Endothelial cell of umbilical vein (primary cell): ENCODE results near the gene SCN3B. TPM values are rescaled to one million over a fixed set of nuclear protein-coding genes. Genes with fewer than 3 reads are reported as not detected.

ENCODE experiments used
- BruUV-seq: library from RNA; stranded (reverse); fragments of 400-500 nt; replicated peaks from 2 replicates; lab custom pipeline; 2021; lab: Mats Ljungman, UMichigan
- CTCF ChIA-PET: fragments of 300-600, 350-600 bp; sonication (Branson Sonifier 250); formaldehyde crosslinking; loops from one replicate; lab custom pipeline; 2021; ENCODE audit warnings: antibody characterized with exemption, inconsistent platforms; lab: Charles Lee
- POLR2A ChIA-PET: fragments of 300-600, 350-600 bp; sonication (Branson Sonifier 250); formaldehyde crosslinking; loops from one replicate; lab custom pipeline; 2021; ENCODE audit warnings: antibody characterized with exemption, inconsistent platforms; lab: Charles Lee
- DNase-seq: peaks from one replicate; pipeline ENCODE4 v3.0.0-alpha.2; 2011; ENCODE audit warnings: low read depth, low spot score
- FAIRE-seq: peaks from 2 replicates; lab custom pipeline; 2011; peaks lifted over from hg19 to GRCh38; lab: Jason Lieb, UNC
- H2AFZ ChIP-seq: 2 replicates; pipeline ENCODE4 v1.6.0; 2012; ENCODE audit warnings: low read depth, low read length, control low read depth, inconsistent platforms
- H3K27ac ChIP-seq: 2 replicates; pipeline ENCODE4 v1.5.1; 2011; ENCODE audit warnings: low read depth, mild to moderate bottlenecking, control low read depth, low read length, moderate library complexity; ENCODE audit not compliant: insufficient read depth
- H3K27me3 ChIP-seq, 2 experiments: 2 replicates each; pipeline versions ENCODE4 v1.6.0 to v1.6.1; 2011; ENCODE audit warnings: low read length in 2 of 2, mixed read lengths in 1 of 2; ENCODE audit not compliant: control insufficient read depth in 2 of 2, insufficient read depth in 2 of 2
- H3K36me3 ChIP-seq, 2 experiments: 2 replicates in 1 of 2; 3 replicates in 1 of 2; pipeline ENCODE4 v1.5.1; 2011; ENCODE audit warnings: low read length in 2 of 2, mild to moderate bottlenecking in 1 of 2, moderate library complexity in 1 of 2; ENCODE audit not compliant: control insufficient read depth in 2 of 2, insufficient read depth in 2 of 2; ENCODE audit errors: extremely low read depth in 1 of 2
- H3K4me1 ChIP-seq: 3 replicates; pipeline ENCODE4 v1.5.1; 2011; ENCODE audit warnings: mild to moderate bottlenecking, low read length; ENCODE audit not compliant: control insufficient read depth, insufficient read depth; ENCODE audit errors: extremely low read depth
- H3K4me2 ChIP-seq: 2 replicates; pipeline ENCODE4 v1.6.1; 2011; ENCODE audit warnings: low read length, control low read depth, mixed read lengths; ENCODE audit not compliant: insufficient read depth
- H3K4me3 ChIP-seq, 3 experiments: fragments of 200-600 bp in 1 of 3; sonication (generic), shearing (Covaris generic) in 1 of 3; replicated peaks in 1 of 3; 2 replicates each; pipeline ENCODE4 v1.5.1; 2011 to 2016; ENCODE audit warnings: control low read depth in 3 of 3, low read length in 3 of 3, mild to moderate bottlenecking in 2 of 3, inconsistent platforms in 1 of 3, low read depth in 1 of 3, moderate library complexity in 1 of 3; ENCODE audit not compliant: insufficient read depth in 1 of 3
- H3K79me2 ChIP-seq: 2 replicates; pipeline ENCODE4 v1.6.0; 2012; ENCODE audit warnings: low read length, inconsistent platforms; ENCODE audit not compliant: control insufficient read depth, insufficient read depth
- H3K9ac ChIP-seq: replicated peaks from 2 replicates; pipeline ENCODE3; 2011; ENCODE audit warnings: low read length, control low read depth; ENCODE audit not compliant: insufficient read depth; ENCODE audit errors: extremely low read depth
- H3K9me1 ChIP-seq: replicated peaks from 3 replicates; pipeline ENCODE4 v1.6.0; 2011; ENCODE audit warnings: mild to moderate bottlenecking, low read length; ENCODE audit not compliant: control insufficient read depth, insufficient read depth; ENCODE audit errors: extremely low read depth
- H3K9me3 ChIP-seq: replicated peaks from 2 replicates; pipeline ENCODE4 v1.5.1; 2012; ENCODE audit warnings: low read length, inconsistent platforms; ENCODE audit not compliant: control insufficient read depth, insufficient read depth
- H4K20me1 ChIP-seq: replicated peaks from 2 replicates; pipeline ENCODE3; 2011; ENCODE audit warnings: mild to moderate bottlenecking, low read length; ENCODE audit not compliant: control insufficient read depth, insufficient read depth; ENCODE audit errors: extremely low read depth
- EZH2 ChIP-seq: IDR thresholded peaks from 2 replicates; pipeline ENCODE4 v1.6.1; 2012; ENCODE audit warnings: borderline replicate concordance, low read depth, mild to moderate bottlenecking, moderate library complexity, low read length, inconsistent platforms; ENCODE audit not compliant: severe bottlenecking
- FOS ChIP-seq: IDR thresholded peaks from 2 replicates; pipeline ENCODE4 v1.6.1; 2011; ENCODE audit warnings: mild to moderate bottlenecking, low read length, moderate library complexity, borderline replicate concordance; ENCODE audit not compliant: insufficient read depth
- POLR2A ChIP-seq: IDR thresholded peaks from 2 replicates; pipeline ENCODE4 v1.6.1; 2012; ENCODE audit warnings: low read depth, mild to moderate bottlenecking, control low read depth, low read length
- dilution Hi-C: fragments of 300-500 bp; cut with MboI; formaldehyde crosslinking; loops from one replicate; pipeline ENCODE4 v1.15.0; 2019; ENCODE audit warnings: low sequenced_read_pairs; ENCODE audit not compliant: extremely low pct_ligation_motif_present
- intact Hi-C: fragments of 100-400 bp; cut with micrococcal nuclease; formaldehyde crosslinking; loops from one replicate; pipeline ENCODE4 v1.10.0; 2022
- polyA plus RNA-seq, 4 experiments: library from polyadenylated mRNA; depleted of rRNA in 3 of 4; stranded (reverse) in 3 of 4; unstranded in 1 of 4; fragments of >200 nt; gene quantifications; 2 replicates each; pipeline versions ENCODE4 v1.2.1 to v1.2.3, GENCODE V29; 2011 to 2012; ENCODE audit warnings: missing spikeins in 1 of 4
- total RNA-seq: library from RNA; stranded (reverse); gene quantifications from 2 replicates; pipeline ENCODE4 v1.2.3, GENCODE V29; 2021

The SCN3B gene
- total and polyA plus RNA-seq, 2 donors (not counting 3 experiments of a cell fraction or from before 2014, with no cell fraction given): 0.72 to 1.4 TPM

- CTCF ChIA-PET: interaction anchor here (1.0 kb wide), 1 partner anchor 14 kb away, joined by 3 read pairs; no protein-coding TSS in a partner anchor
- Histone ChIP-seq H3K36me3 (no peaks in the 10 kb centered on the region), H3K4me1 (peaks cover 21% of the 10 kb centered on the region), H2AFZ (no peak overlapping the region), H3K27me3 (no peaks in the 10 kb centered on the region), H3K9ac (no peak overlapping the region), H3K9me3 (no peaks in the 10 kb centered on the region), H3K9me1 (no peaks in the 10 kb centered on the region), H3K27ac (no peak overlapping the region), H4K20me1 (no peaks in the 10 kb centered on the region), H3K4me3 (no peak overlapping the region), H3K4me2 (no peak overlapping the region), H3K79me2 (no peaks in the 10 kb centered on the region)
- no TSS peak for BruUV-seq
- TF ChIP-seq POLR2A: no peak
- POLR2A ChIA-PET: no interaction called here
- dilution Hi-C loops (no loop called here), intact Hi-C loops (no loop called here)
- FAIRE-seq: no peak
- no peak for DNase-seq
Measured at GRCh38 chr11:123587559-123587958, 66.9 kb downstream of the SCN3B start.

GRCh38 chr11:123587044-123587443, 67.4 kb downstream of the SCN3B start:
- no peak for TF ChIP-seq POLR2A
- TF ChIP-seq FOS: no peak
- no peak for TF ChIP-seq EZH2
- no peaks in the 10 kb centered on the region for H3K79me2 ChIP-seq
- H3K9ac ChIP-seq: no peak overlapping the region
- dilution Hi-C loops: no loop called here
- H3K9me1 ChIP-seq: no peaks in the 10 kb centered on the region
- POLR2A ChIA-PET: no interaction called here
- H3K27ac ChIP-seq: no peak overlapping the region
- no peak overlapping the region for H3K4me3 ChIP-seq
- no peak overlapping the region for H3K4me2 ChIP-seq
- H3K9me3 ChIP-seq: no peaks in the 10 kb centered on the region
- H2AFZ ChIP-seq: no peak overlapping the region
- BruUV-seq: no TSS peak
- FAIRE-seq (no peak), DNase-seq (peak; percentile 11)
- CTCF ChIA-PET: interaction anchor here (1.0 to 2.2 kb wide), 2 partner anchors 14 to 120 kb away, joined by 3 to 14 read pairs; no protein-coding TSS in a partner anchor
- intact Hi-C loops: no loop called here
- no peaks in the 10 kb centered on the region for H3K36me3 ChIP-seq
- no peaks in the 10 kb centered on the region for H3K27me3 ChIP-seq
- peaks cover 21% of the 10 kb centered on the region for H3K4me1 ChIP-seq
- H4K20me1 ChIP-seq: no peaks in the 10 kb centered on the region
